ENCODE results near the gene AFAP1L1. TPM values are rescaled to one million over a fixed set of nuclear protein-coding genes. Genes with fewer than 3 reads are reported as not detected.

The AFAP1L1 gene
- total and polyA plus RNA-seq, 12 donors: 30.3 to 61.6 (median 43.5) TPM

DNA sequence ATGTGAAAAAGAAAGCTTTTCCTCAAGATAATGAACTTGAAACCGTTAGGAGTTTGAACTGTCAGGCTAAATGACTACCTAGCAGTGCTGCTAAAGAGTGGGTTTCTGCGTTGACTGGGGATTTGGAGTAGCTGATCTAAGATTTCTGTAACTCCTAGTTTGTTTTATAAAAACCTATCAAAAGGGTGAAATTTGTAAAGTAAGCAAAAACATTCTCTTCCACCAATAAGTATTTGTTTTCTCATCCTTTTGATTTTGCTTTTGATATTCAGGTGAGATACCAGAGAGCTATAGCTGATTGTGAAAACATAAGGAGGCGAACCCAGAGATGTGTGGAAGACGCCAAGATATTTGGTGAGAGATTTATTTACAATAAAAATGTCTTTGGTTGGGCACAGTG lies 77.7 kb downstream of the AFAP1L1 start:
- TF ChIP-seq, protein P1, sequence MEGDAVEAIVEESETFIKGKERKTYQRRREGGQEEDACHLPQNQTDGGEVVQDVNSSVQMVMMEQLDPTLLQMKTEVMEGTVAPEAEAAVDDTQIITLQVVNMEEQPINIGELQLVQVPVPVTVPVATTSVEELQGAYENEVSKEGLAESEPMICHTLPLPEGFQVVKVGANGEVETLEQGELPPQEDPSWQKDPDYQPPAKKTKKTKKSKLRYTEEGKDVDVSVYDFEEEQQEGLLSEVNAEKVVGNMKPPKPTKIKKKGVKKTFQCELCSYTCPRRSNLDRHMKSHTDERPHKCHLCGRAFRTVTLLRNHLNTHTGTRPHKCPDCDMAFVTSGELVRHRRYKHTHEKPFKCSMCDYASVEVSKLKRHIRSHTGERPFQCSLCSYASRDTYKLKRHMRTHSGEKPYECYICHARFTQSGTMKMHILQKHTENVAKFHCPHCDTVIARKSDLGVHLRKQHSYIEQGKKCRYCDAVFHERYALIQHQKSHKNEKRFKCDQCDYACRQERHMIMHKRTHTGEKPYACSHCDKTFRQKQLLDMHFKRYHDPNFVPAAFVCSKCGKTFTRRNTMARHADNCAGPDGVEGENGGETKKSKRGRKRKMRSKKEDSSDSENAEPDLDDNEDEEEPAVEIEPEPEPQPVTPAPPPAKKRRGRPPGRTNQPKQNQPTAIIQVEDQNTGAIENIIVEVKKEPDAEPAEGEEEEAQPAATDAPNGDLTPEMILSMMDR (IDR thresholded peaks at IDR 0.05): no peak
- no peak for ATAC-seq
- Histone ChIP-seq H3K4me3 (no peak overlapping the region), H3K36me3 (peaks cover 0 to 73% (median 48%) of the 10 kb centered on the region in 9 donors), H3K9me3 (no peaks in the 10 kb centered on the region), H3K27ac (peak overlapping the region in 3 of 10 donors; percentile 10 to 29 (median 16)), H3K4me1 (peaks cover 0 to 56% (median 41%) of the 10 kb centered on the region in 9 donors), H3K27me3 (no peaks in the 10 kb centered on the region)
- DNase-seq: no peak
- 90 to 95% methylated on average over 4 of the region's 4 CpGs for WGBS, 2 donors
- intact Hi-C loops (cut with DNase I): loop anchor here in 2 of 10 donors (5.0 to 10.0 kb wide), 3 partner anchors 37 to 215 kb away; partner anchors contain the start of gene AFAP1L1 (in 1 of the 2)

DNA sequence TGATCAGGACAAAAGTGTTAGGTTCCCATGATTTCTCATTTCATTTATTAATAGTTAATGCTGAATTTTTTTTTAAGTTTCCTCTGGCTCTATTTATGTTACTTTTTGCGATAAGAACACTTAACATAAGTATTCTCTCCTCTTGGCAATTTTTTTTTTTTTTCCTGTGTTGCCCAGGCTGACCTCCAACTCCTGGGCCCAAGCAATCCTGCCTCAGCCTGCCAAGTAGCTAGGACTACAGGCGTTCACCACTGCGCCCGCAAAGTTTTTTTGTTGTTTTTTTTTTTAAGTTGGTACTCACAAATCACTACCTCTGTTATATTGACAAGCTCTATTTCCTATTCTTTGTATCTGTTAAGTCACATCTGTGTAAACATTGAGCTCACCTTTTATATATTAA lies 80.5 kb downstream of the AFAP1L1 start:
- no peak for DNase-seq
- H3K36me3 ChIP-seq: peaks cover 0 to 86% (median 48%) of the 10 kb centered on the region in 9 donors
- 27 to 59% methylated on average over 4 of the region's 4 CpGs for WGBS, 2 donors
- intact Hi-C loops (cut with DNase I): no loop called here
- peaks cover 0 to 35% (median 24%) of the 10 kb centered on the region in 9 donors for H3K4me1 ChIP-seq
- no peaks in the 10 kb centered on the region for H3K27me3 ChIP-seq
- H3K4me3 ChIP-seq: no peak overlapping the region
- TF ChIP-seq, protein P1 (IDR thresholded peaks at IDR 0.05): no peak
- H3K27ac ChIP-seq: peak overlapping the region in 5 of 10 donors; percentile 25 to 64 (median 33)
- H3K9me3 ChIP-seq: no peaks in the 10 kb centered on the region
- peak in 2 of 8 donors; percentile 18 to 31 for ATAC-seq

DNA sequence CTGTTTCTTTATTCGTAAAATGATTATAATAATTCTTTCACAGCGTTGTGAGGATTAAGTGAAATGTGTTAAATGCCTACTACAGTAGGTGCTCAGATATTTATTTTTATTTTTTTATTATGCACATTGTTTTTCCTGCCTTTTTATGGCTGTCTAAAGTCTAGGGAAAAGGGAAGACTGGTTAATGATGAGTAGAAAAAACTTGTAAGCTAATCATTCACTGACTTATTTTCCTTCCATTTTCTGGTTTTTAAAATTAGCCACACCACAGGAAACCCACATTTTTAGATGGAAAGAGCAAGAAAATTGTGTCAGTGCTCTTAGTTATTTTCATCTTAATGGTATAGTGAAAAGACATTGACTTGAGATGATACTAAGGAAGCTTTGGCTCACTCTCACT lies 82.3 kb downstream of the AFAP1L1 start:
- H3K9me3 ChIP-seq: no peaks in the 10 kb centered on the region
- 97% methylated on average over 2 of the region's 2 CpGs for WGBS, 2 donors
- ATAC-seq (no peak), DNase-seq (no peak)
- H3K4me3 ChIP-seq: no peak overlapping the region
- no peak overlapping the region for H3K27ac ChIP-seq
- H3K4me1 ChIP-seq: peaks cover 3 to 29% (median 20%) of the 10 kb centered on the region in 9 donors
- H3K36me3 ChIP-seq: peaks cover 0 to 71% (median 38%) of the 10 kb centered on the region in 9 donors
- H3K27me3 ChIP-seq: no peaks in the 10 kb centered on the region
- TF ChIP-seq, protein P1 (IDR thresholded peaks at IDR 0.05): no peak
- intact Hi-C loops (cut with DNase I): no loop called here

DNA sequence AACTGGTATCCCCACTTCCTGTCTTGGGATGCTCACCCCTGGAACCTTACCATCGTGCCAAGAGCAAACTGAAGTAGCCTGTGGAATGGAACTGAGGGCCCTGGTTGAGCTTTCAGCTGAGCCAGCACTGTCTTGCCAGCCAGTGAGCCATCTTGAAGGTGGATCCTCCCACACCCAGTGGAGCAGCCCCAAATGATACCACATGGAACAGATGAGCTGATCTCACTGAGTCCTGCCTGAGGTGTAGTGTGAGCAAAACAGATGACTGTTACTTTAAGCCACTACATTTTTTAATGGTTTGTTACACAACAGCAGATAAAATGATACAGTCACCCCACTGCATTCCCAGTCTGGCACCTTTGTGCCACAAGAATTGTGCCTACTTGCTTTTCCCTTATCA lies 84.0 kb downstream of the AFAP1L1 start:
- intact Hi-C loops (cut with DNase I): loop anchor here in 2 of 10 donors (5.0 kb wide), 2 partner anchors 33 to 38 kb away; no protein-coding TSS in a partner anchor
- no peak for ATAC-seq
- TF ChIP-seq, protein P1 (IDR thresholded peaks at IDR 0.05): no peak
- Histone ChIP-seq H3K4me1 (peaks cover 3 to 27% (median 22%) of the 10 kb centered on the region in 9 donors), H3K9me3 (no peaks in the 10 kb centered on the region), H3K36me3 (peaks cover 0 to 54% (median 20%) of the 10 kb centered on the region in 9 donors), H3K27me3 (no peaks in the 10 kb centered on the region), H3K27ac (no peak overlapping the region), H3K4me3 (no peak overlapping the region)
- no peak for DNase-seq
- WGBS, 2 donors: 87 to 94% methylated on average over 1 of the region's 1 CpG
